Measurements from ENCODE around the gene TST.

DNA sequence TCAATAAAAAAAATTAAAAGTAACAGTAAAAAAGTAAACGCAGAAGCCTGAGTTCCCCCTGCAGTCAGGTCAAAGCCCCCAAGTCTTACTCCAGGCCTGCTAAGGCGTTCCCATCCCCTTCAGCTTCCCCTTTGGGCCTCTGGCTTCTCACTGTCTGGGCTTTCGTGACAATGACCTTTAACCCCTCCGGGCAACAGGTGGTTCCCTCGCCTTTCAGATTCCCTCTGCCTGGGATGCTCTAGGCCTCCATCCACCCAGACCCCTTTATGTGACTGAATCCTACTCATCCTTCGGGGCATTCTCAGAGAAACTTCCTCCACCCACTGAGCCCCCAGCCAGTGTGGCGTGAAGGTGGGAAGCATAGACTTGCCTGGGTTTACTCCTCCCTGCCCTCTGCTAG lies 8.3 kb upstream of the TST start:
- TF ChIP-seq, protein P1, sequence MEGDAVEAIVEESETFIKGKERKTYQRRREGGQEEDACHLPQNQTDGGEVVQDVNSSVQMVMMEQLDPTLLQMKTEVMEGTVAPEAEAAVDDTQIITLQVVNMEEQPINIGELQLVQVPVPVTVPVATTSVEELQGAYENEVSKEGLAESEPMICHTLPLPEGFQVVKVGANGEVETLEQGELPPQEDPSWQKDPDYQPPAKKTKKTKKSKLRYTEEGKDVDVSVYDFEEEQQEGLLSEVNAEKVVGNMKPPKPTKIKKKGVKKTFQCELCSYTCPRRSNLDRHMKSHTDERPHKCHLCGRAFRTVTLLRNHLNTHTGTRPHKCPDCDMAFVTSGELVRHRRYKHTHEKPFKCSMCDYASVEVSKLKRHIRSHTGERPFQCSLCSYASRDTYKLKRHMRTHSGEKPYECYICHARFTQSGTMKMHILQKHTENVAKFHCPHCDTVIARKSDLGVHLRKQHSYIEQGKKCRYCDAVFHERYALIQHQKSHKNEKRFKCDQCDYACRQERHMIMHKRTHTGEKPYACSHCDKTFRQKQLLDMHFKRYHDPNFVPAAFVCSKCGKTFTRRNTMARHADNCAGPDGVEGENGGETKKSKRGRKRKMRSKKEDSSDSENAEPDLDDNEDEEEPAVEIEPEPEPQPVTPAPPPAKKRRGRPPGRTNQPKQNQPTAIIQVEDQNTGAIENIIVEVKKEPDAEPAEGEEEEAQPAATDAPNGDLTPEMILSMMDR (IDR thresholded peaks at IDR 0.05) = no peak
- TF ChIP-seq TEAD4 (IDR thresholded peaks at IDR 0.05; ENCODE audit: borderline replicate concordance, insufficient read depth) = no peak
- no peak for TF ChIP-seq TCF12 (IDR thresholded peaks at IDR 0.05)
- TF ChIP-seq JUND (IDR thresholded peaks at IDR 0.05) = no peak
- no peak for TF ChIP-seq MEF2A (IDR thresholded peaks at IDR 0.05; ENCODE audit: borderline replicate concordance, low read depth)
- TF ChIP-seq, protein P2, sequence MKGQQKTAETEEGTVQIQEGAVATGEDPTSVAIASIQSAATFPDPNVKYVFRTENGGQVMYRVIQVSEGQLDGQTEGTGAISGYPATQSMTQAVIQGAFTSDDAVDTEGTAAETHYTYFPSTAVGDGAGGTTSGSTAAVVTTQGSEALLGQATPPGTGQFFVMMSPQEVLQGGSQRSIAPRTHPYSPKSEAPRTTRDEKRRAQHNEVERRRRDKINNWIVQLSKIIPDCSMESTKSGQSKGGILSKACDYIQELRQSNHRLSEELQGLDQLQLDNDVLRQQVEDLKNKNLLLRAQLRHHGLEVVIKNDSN (IDR thresholded peaks at IDR 0.05; ENCODE audit: borderline replicate concordance, low read depth) = no peak
- no peak for TF ChIP-seq NRF1 (IDR thresholded peaks at IDR 0.05; ENCODE audit: low read depth, low read length)
- TF ChIP-seq RAD21 (IDR thresholded peaks at IDR 0.05; ENCODE audit: low read length) = no peak

Measured in SK-N-SH (cell line).